ENCODE results near the gene P2RY11. TPM values are rescaled to one million over a fixed set of nuclear protein-coding genes. Genes with fewer than 3 reads are reported as not detected.

Gene P2RY11
- total RNA-seq, 3 donors from 2014 or later, result 14.1 to 18.5 (median 16.9) TPM

DNA sequence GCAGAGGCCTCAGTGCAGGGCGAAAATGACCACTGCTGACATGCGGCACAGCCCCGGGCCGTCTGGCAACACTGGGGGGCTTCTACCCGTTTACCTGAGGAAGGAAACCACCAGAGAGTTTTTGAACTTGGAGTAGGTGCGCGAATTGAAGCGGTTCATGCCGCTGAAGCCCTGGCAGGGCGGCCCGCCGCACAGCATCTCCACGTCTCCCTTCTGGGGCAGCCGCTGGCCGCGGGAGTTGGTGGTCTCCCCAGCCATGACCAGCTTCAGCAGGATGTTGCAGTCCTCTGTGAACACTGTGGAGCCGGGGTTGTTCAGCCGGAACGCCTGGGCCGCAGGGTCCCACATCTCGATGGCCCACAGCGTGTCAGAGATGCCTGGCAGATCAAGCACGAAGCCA lies 28.5 kb downstream of the P2RY11 start:
- ATAC-seq, result no peak
- H3K4me1 ChIP-seq (ENCODE audit: low read depth), result peaks cover 4% of the 10 kb centered on the region
- H3K36me3 ChIP-seq (ENCODE audit: low read depth), result peaks cover 6% of the 10 kb centered on the region
- intact Hi-C loops (cut with DNase I, micrococcal nuclease), result no loop called here
- DNase-seq, result no peak
- TF ChIP-seq, protein P1, sequence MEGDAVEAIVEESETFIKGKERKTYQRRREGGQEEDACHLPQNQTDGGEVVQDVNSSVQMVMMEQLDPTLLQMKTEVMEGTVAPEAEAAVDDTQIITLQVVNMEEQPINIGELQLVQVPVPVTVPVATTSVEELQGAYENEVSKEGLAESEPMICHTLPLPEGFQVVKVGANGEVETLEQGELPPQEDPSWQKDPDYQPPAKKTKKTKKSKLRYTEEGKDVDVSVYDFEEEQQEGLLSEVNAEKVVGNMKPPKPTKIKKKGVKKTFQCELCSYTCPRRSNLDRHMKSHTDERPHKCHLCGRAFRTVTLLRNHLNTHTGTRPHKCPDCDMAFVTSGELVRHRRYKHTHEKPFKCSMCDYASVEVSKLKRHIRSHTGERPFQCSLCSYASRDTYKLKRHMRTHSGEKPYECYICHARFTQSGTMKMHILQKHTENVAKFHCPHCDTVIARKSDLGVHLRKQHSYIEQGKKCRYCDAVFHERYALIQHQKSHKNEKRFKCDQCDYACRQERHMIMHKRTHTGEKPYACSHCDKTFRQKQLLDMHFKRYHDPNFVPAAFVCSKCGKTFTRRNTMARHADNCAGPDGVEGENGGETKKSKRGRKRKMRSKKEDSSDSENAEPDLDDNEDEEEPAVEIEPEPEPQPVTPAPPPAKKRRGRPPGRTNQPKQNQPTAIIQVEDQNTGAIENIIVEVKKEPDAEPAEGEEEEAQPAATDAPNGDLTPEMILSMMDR (IDR thresholded peaks at IDR 0.05), result no peak
- H3K4me3 ChIP-seq, result no peak overlapping the region
- no peaks in the 10 kb centered on the region for H3K9me3 ChIP-seq

DNA sequence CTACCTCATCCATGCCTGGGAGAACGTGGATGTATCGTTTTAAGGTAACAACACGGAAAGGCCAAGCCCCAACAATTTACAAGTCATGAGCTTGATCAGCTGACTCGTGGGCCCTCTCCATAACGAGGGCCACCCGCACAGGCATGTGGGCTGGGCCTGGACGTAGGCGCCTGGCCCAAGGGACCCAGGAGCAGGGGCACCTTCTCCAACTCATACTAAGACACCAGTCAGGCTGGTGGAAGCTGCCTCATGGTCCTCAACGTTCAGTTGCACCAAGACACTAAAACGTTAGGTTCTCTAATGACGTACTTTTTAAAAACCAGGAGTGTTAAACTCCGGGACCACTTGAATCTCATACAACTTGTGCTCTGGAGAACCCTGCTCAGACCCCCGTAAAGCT lies 30.0 kb downstream of the P2RY11 start:
- peaks cover 6% of the 10 kb centered on the region for H3K36me3 ChIP-seq (ENCODE audit: low read depth)
- TF ChIP-seq, protein P1 (IDR thresholded peaks at IDR 0.05), result no peak
- no peak for DNase-seq
- H3K4me1 ChIP-seq (ENCODE audit: low read depth), result peaks cover 4% of the 10 kb centered on the region
- intact Hi-C loops (cut with DNase I, micrococcal nuclease), result no loop called here
- ATAC-seq, result no peak
- no peaks in the 10 kb centered on the region for H3K9me3 ChIP-seq
- no peak overlapping the region for H3K4me3 ChIP-seq

DNA sequence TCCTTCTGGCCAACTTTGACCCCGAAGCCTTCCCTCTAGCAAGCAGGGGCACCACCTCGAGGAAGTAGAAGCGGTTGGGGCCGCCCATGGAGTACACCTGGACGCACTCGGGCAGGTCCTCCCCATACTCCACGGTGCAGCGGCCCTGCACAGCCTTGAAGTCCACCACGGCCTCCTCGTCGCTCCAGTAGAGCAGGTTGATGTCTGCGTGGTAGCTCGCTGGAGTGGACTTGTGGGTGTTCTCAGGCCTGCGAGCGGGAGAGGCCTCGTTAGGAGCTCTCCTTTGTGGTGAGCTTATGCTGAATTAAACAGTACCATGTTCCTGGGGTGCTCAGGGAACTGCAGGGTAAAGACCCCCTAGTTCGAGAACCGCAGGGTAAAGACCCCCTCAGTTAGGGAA lies 30.5 kb downstream of the P2RY11 start:
- intact Hi-C loops (cut with DNase I, micrococcal nuclease), result no loop called here
- TF ChIP-seq, protein P1 (IDR thresholded peaks at IDR 0.05), result no peak
- DNase-seq (no peak), ATAC-seq (no peak)
- Histone ChIP-seq H3K4me3 (no peak overlapping the region), H3K36me3 (ENCODE audit: low read depth) (peaks cover 4% of the 10 kb centered on the region), H3K9me3 (no peaks in the 10 kb centered on the region), H3K4me1 (ENCODE audit: low read depth) (peaks cover 4% of the 10 kb centered on the region)

DNA sequence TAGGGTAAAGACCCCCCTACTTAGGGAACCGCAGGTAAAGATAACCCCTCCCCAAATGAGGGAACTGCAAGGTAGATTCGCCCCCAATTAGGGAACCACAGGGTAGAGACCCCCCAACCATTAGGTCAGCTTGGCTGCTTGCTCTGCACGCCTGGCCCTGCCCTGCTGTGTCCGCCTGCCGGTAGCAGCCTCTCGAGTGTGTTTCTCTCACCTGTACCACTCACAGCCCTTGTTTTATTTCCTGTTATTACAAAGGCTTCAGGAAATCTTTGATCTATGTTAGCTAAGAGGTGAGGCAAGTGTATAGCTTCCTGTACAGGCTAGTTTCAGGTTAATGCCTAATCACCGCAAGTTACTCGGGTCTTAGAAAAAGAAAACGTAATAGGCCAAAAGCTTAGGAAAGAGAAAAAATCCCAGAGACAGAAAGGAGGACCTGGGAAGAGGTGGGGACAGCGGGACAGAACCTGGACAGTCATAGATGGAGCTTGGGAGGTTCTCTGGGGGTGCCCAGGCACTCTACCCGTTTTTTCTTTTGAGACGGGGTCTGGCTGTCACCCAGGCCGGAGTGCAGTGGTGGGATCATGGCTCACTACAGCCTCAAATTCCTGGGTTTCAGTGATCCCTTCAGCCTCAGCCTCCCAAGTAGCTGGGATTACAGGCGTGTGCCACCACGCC lies 31.3 kb downstream of the P2RY11 start:
- Histone ChIP-seq H3K4me3 (no peak overlapping the region), H3K4me1 (ENCODE audit: low read depth) (peaks cover 4% of the 10 kb centered on the region), H3K9me3 (no peaks in the 10 kb centered on the region), H3K36me3 (ENCODE audit: low read depth) (no peaks in the 10 kb centered on the region)
- DNase-seq (peak; percentile 51 to 67 (median 60)), ATAC-seq (peak; percentile 93)
- TF ChIP-seq, protein P1 (IDR thresholded peaks at IDR 0.05), result no peak
- intact Hi-C loops (cut with DNase I, micrococcal nuclease), result no loop called here

DNA sequence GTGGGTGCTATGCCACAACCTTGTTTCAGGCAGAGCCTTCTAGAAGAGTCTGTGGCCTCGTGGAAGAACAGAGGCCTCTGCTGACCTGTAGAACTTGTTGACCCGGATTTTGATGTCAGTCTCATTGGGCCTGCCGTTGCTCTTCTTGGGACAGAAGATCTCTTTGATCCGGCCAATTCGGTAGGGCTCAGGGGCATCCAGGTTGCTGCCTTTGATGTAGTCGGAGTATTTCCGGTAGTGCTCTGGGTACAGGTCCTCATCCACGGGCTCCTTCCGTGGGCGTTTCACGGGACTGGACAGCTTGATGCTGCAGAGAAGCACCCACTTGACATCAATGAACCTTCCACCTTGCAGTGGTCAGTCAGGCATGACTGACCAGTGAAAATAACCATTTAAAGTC lies 32.2 kb downstream of the P2RY11 start:
- ATAC-seq, result peak; percentile 15
- Histone ChIP-seq H3K36me3 (ENCODE audit: low read depth) (no peaks in the 10 kb centered on the region), H3K4me1 (ENCODE audit: low read depth) (peaks cover 4% of the 10 kb centered on the region), H3K9me3 (no peaks in the 10 kb centered on the region), H3K4me3 (no peak overlapping the region)
- no peak for DNase-seq
- TF ChIP-seq, protein P1 (IDR thresholded peaks at IDR 0.05), result no peak
- intact Hi-C loops (cut with DNase I, micrococcal nuclease), result no loop called here

DNA sequence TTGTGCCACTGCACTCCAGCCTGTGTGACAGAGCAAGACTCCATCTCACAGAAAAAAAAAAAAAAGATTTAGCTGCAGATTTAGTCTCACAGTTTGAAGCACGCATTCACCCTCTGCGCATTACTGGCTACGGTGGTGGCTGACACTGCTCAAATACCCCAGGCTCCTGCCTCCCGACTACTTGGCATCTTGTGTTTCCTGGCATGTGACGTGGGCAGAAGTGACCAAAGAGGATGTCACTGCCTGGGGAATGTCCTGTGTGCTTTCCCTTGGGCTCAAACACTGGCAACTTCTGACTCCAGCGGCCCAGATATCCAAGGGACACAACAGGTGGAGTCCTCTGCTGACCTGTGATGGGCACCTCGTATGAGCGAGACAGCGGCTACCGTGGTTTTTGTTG lies 32.9 kb downstream of the P2RY11 start:
- no peaks in the 10 kb centered on the region for H3K36me3 ChIP-seq (ENCODE audit: low read depth)

More for the DNA sequence above, 32.9 kb downstream of the P2RY11 start:
- no peaks in the 10 kb centered on the region for H3K9me3 ChIP-seq
- peaks cover 4% of the 10 kb centered on the region for H3K4me1 ChIP-seq (ENCODE audit: low read depth)
- no peak overlapping the region for H3K4me3 ChIP-seq
- intact Hi-C loops (cut with DNase I, micrococcal nuclease), result no loop called here
- DNase-seq, result no peak
- TF ChIP-seq, protein P1 (IDR thresholded peaks at IDR 0.05), result no peak
- ATAC-seq, result no peak
